Stimulated activated CD4-positive, alpha-beta T cell treated with anti-CD3 and anti-CD28 coated beads, Interleukin-2, amount 100 ng/mL, for 4 hours (primary cell): ENCODE data around the gene CPZ.

Experiments used
- DNase-seq: peaks from one replicate; pipeline ENCODE4 v3.0.0-alpha.2; 2020; ENCODE audit warnings: low read depth

Gene CPZ

DNA sequence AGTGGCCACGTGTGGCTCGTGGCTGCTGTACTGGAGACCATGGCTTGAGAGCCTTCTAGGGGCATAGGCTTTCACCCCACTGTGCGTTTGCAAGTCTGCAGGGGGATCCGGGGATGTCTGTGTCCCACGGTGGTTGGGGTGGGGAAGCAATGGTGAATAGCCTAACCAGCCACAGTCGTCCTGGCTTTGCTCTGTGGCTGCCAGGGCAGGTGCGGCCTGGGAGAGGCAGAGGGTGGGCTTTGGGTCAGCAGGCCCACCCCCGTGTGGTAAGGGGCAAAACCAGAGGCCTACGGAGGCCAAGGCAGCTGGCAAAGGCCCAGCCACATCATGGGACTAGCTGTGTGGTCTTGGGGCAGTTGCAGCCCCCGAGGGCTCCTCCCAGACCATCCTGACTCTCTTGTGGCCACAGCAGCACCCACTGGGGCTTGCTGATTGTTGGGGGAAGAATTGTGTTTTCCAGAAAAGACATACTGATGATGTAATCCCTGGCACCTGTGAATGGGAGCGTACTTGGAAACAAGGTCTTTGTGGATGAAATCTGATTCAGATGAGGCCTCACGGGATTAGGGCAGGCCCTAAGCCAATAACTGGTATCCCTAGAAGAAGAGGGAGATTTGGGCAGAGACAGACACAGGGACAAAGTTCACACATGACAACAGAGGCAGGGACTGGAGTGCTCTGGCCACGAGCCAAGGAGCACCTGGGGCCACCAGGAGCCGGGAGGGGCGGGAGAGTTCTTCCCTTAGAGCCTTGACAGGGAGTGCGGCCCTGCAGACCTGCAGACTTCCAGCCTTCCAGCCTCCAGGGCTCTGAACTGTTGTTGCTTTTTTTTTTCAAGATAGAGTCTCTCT lies 2.9 kb downstream of the CPZ start:
- no peak for DNase-seq

DNA sequence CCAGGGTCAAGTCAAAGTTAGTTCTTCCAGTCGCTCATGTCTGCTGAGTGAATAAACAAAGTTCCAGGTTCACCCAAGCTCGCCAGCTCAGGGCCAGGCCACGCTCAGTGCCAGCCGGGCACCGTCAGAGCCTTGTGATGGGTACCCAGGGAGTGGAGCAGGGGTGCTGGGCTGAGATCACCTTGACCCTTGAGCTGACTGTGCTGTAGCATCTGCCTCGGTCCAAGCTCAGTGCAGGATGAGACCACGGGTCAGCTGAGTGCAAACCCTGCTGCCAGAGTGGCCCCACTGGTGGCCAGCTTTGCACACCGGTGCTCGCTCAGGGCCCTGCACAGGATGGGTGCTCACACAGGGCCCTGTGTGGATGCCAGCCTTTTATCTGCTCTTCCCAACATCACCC lies 4.3 kb downstream of the CPZ start:
- DNase-seq = no peak

DNA sequence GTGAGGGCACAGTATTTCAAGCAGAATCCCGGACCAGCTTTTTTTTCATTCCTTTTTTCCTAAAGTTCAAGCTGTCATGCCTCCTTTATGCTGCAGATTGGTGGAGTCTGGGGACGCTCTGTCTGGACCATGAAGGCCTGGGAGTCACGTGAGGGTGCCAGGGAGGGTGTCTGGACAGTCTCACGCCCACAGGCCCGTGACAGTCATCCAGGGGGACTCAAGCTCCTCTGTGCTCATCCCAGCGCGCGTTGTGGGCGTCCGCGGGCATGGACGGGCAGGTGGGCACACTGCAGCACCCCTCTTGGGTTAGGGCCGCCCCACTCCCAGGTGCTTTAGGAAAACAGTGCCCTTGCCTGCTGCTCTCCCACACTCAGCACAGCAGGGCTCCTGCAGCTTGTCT lies 4.8 kb downstream of the CPZ start:
- no peak for DNase-seq

DNA sequence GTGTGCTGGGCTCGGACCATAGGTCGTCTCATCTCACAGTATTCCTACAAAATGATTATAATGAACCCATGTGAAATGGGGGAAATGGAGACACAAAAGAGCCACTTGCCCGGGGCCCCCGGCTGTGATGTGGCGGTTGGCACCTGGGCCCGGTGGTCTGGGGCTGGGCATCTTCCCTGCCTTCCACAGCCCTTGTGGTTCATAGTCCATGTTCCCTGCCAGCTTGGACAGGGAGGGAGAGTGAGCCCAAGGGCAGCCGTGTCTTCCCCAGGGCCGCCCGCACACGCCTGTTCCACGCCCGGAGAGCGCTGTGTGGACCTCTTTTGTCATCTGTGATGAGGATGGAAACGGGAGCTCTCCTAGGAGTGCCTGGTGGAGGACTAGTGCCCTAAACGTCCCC lies 5.2 kb downstream of the CPZ start:
- DNase-seq = no peak

DNA sequence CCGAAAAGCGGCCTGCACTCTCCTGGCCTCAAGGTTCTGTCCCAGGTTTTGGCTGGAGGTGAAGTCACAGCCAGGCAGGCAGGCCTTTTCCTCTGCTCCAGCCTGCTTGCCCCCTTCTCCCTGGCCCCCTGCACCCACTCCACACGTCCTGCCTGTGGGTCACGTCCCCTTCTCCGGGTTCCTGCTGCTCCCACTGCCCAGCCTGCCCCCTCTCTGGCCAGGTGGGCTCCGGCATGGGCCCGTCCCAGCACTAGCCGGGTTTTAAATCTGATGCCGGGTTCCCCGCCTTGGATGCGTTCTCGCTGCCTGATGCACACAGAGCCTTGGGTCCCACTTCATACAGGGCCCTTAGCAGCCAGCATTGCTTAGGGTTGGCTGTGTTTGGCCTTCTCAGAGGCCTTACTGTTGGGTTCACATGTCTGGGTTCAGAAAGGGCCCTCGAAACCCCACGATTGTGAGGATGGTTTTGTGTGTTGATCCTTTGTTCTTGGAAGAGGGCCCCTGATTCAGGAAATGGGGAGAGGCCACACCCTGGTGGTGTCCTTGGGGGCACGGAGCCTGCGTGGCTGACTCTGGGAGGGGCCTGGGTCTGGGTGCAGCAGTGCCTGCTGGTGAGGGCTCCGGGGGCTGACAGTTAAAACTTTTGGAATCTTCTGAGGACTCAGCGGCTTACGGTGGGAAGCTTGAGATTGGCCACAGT lies 6.0 kb downstream of the CPZ start:
- DNase-seq = no peak

DNA sequence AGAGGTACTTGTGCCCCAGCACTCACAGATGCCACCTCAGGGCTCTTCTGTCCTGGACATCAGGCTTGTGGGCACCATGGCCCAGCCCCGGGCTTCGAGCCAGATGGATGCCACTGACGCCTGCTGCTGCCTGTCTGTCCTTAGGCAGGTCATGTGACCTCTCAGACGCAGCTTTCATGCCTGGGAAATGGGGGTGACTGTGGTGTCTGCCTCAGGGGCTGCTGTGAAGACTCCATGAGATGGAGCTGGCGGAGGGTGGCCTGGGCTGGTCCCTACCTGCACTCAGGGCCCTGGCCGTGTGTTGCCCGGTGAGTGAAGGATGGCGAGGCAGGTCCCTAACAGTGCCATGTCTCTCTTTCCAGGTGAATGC lies 6.5 kb downstream of the CPZ start:
- no peak for DNase-seq

DNA sequence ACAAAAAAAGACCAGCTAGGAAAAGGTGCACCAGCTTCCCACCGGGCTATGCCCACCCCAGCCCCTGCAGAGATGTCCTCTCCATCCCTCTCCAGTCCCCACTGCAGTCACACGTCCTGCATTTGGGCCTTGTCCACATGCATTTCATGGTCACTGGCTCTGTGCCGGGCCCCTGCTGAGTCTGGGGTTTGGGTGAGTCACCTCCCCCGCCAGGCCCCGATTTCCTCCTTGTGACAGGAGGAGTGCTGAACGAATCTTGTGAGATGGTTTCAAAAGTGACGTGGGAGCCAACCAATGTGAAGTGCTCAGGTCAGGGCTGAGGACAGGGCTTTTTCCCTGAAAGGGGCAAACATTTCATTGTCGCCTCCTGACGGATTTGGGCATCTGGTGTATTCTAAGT lies 7.1 kb downstream of the CPZ start:
- no peak for DNase-seq

DNA sequence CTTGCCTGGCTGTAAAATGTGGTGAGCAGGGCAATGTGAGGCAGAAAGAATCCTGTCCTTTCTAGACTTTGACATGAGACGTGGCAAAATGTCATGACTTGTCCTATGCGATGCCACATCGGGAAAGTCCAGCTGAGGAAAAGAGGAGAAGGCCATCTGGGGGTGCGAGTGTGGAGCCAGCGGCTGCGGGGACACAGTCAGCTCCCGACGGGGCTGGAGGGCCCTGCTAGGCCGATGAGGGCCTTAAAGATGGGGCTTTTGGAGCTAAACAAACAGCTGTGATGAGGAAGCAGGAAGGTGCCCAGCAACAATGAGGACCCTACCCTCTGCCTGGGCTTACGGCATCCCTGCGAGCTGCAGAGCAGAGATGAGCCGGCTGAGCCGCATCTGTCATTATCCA lies 7.7 kb downstream of the CPZ start:
- no peak for DNase-seq

DNA sequence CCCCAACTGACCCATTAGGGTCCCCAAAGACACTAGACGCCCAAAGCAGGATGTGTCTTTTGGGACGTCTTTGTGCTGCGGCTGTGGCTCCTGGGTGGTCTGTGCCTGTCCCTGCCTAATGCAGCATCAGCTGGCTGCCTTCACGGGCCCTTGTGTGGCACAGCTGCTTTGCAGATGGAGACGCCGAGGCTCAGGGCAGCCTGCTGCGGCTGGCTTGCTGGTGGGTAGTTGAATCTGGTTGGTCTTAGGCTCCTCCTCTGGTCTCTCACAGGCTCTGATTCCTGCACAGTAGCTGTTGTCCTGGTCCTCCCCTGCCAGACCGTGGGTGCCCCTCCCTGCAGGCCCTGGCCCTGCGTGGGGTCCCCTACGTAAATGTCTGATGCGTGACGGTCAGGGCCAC lies 8.1 kb downstream of the CPZ start:
- no peak for DNase-seq

DNA sequence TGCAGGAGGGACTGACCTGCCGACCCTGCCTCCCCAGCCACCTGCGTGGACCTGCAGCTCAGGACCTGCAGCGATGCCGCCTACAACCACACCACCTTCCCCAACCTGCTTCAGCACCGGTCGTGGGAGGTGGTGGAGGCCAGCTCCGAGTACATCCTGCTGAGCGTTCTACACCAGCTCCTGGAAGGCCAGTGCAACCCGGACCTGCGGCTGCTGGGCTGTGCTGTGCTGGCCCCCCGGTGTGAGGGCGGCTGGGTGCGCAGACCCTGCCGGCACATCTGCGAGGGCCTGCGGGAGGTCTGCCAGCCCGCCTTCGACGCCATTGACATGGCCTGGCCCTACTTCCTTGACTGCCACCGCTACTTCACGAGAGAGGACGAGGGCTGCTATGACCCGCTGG lies 8.5 kb downstream of the CPZ start:
- DNase-seq = no peak

DNA sequence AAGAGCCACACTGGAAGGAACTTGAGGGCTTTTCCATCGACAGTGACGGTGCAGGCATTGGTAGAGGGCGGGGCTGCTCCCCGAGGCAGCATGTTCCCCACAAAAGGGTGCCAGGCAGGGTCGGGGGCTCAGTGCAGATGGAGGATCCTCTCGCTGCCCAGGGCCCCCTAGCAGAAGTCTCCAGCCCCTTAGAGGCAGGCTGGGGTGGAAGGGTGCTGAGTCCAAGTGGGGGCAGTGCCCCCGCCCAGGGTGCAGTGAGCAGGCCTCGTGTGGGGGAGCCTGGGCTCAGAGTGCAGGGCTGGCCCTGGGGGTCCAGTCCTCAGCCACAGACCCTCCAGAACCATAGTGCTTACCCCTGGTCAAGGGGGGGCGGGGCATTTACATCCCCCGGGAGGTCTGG lies 9.0 kb downstream of the CPZ start:
- no peak for DNase-seq

DNA sequence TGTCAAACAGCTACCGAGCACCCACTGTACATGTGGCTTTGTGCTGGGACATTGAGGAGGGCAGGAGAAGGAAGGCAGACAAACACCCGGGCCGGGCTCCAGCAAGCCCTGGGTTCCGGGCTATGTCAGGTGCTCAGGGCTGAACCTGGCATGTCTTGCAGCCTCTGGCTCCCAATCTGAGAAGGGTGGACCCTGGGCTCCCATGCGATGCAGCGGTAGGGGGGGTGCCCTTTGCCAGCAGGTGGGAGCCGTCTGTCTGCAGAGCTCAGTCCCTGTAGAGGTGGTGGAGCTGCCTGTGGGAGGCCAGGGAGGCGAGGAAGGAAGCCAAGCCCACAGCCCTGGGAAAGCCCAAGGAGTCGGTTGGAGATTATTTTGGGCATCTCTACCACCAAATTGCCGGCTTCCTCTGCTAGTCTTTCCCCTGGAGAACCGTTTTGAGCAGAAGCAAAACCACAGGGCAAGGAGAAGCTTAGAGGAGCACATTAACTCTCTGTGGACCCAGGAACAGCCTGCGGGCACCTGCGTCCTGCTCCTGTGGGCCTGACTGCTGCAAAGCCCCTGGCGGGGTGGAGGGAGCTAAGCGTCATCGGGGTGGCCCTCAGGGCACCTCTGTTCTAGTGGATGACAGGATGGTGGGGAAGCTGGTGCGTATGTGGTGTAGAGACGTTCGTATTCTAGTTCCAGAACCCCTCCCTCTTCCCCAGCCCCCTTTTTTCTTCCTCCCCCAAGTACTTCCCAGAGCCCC lies 10.3 kb downstream of the CPZ start:
- DNase-seq = no peak

DNA sequence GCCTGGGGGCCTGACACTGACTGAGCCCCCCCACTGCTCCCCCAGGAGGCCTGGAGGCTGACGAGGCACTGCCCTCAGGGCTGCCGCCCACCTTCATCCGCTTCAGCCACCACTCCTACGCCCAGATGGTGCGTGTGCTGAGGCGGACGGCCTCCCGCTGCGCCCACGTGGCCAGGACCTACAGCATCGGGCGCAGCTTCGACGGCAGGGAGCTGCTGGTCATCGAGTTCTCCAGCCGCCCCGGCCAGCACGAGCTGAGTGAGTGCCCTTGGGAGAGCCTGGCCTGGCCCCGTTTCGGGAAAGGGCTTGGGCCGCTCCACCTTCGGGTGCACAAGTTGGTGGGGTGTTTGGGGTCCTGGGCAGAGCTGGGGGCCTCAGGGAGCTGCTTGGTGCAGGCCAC lies 11.4 kb downstream of the CPZ start:
- no peak for DNase-seq

DNA sequence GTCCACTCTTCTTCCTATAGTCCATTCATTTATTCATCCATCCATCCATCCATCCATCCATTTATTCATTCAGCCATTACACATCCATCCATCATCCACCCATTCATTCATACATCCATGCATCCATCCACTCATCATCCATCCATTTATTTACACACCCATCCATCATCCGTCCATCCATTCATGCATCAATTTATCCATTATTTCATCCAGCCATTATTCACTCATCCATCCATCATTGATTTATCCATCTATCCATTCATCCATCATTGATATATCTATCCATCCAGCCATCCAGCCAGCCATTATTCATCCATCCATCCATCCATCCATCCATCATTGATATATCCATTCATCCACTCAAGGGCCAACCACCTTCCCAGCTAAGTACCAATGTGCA lies 12.7 kb downstream of the CPZ start:
- no peak for DNase-seq

DNA sequence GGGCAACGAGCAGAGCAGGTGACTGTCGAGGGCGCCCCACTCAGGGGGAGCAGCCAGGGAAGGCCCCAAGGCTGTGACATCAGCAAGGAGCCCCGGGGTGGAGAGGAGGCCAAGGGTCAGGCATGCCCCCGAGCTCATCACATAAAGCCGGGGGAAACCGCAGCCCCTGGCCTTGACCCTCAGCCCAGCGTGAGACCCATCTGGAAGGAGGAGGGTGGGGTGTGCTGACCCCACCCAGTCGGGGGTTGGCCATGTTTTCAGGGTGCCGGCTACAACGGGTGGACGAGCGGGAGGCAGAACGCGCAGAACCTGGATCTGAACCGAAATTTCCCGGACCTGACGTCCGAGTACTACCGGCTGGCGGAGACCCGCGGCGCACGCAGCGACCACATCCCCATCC lies 13.9 kb downstream of the CPZ start:
- no peak for DNase-seq

DNA sequence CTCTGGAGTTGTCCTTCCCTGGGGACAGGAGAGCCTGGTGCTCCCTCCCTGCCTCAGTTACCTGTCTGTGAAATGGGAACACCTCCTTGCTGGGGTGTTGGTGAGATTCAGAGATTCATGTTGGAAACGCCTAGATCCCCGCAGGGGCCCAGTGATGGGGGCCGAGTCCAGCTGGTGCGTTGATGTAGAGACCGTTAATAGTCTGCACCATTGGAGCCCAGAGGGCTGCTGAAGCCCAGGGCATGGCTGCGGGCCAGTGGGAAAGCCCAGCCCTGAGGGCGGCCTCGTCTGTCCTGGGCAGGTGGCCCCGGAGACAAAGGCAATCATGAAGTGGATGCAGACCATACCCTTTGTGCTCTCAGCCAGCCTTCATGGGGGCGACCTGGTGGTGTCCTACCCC lies 14.4 kb downstream of the CPZ start:
- no peak for DNase-seq

DNA sequence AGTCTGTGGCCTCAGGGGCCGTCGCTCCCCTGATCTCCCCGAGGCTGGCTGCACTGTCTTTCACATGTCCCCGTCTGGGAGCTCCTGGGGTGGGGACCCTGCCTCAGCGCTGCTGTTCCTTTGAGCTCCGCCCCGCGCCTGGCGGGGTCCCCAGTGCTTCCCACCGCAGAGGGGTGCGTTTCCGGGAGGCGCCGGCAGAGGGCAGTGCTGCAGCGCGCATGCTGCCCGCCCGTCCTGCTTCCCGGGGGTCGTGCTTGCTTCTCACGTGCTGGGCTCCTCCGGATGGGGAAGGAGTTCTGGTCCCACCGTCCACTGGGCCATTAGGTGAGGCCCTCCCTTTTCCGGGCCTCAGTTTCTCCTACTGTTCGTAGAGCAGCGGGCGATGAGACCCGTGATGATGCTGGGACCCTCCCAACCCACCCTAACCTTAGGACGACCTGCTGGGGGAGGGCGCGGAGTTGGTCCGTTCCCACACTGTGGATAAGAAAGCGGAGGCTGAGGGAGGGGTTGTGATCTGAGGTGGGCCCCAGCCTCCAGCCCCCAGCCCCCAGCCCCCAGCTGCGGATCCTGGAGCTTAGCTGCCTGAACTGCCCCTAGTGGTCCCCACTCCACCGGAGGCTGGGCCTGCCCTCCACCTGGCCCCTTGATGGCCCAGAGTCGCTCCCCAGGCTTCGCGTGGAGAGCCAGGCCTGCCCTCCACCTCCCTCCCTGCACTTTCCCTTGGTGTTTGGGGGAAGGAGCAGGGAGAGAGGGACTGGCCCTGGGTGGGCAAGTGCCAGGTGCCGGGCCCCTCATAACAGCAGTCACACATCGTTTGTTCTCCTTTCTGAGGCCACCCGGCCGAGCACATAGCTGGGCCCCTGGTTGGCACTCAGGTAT lies 15.3 kb downstream of the CPZ start:
- DNase-seq = no peak

DNA sequence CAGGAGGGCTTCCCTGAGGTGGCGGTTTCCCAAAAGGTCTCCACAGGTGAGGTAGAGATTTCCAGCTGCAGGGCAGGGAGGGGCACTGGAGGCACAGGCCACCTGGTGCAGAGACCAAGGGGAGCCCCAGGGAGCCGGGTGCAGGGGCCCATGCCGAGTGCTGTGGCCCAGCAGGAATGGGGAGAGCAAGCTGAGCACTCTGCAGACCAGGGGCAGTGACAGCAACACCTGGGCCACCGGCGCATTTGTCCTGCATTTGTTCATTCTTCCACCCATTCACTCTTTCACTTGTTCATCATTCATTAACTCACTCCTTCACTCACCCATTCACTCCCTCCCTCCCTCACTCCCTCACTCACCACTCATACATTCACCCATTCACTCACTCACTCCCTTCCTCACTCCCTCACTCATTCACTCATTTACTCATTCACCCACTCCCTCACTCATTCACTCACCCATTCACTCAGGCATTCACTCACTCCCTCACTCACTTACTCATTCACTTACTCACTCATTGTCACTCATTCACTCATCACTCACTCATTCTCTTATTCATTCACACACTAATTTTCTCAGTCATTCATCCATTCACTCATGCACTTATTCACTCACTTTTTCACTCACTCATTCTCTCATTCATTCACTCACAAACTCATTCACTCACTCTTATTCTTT lies 16.3 kb downstream of the CPZ start:
- DNase-seq = no peak

DNA sequence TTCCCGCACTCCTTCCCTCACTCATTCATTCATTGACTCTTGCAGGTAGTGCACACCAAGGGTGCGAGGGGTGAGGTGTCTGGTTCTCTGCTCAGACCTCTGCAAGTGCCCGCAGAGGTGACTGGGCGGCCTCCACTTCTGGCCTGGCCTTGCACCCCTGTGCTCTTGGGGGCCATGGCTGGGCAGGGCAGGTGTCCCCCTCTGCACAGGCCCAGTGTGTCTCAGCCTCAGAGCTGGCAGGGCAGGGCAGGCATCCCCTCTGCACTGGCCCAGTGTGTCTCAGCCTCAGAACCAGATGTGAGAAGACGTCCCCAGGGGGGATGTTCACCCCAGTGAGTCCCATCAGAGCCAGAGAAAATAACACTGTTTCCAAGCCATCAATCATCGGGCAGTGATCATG lies 16.8 kb downstream of the CPZ start:
- DNase-seq = no peak

DNA sequence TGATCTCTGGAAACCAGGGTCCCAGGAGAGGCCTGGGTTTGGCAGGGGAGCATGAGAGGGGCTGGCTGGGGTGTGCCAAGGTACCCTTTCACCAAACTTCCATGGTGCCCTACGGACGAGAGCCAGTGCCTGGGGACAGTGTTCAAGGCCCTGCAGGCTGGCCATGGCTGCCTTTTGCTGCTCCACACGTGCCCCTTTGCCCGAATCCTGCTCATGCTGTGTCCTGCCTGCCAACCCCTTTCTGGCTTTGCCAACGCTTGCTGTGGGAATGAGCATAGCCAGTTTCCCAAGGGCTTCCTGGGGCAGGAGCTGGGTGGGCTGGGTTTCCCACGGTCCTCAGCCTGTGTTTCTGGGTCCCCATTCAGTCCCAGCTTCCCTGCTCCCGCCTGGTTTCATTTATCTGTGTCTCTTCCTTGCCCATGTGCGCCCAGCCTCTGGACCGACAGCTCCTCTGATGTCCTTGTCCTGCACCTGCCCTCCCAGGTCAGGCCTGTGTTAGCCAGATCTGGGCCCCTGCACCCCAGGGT lies 17.3 kb downstream of the CPZ start:
- no peak for DNase-seq

DNA sequence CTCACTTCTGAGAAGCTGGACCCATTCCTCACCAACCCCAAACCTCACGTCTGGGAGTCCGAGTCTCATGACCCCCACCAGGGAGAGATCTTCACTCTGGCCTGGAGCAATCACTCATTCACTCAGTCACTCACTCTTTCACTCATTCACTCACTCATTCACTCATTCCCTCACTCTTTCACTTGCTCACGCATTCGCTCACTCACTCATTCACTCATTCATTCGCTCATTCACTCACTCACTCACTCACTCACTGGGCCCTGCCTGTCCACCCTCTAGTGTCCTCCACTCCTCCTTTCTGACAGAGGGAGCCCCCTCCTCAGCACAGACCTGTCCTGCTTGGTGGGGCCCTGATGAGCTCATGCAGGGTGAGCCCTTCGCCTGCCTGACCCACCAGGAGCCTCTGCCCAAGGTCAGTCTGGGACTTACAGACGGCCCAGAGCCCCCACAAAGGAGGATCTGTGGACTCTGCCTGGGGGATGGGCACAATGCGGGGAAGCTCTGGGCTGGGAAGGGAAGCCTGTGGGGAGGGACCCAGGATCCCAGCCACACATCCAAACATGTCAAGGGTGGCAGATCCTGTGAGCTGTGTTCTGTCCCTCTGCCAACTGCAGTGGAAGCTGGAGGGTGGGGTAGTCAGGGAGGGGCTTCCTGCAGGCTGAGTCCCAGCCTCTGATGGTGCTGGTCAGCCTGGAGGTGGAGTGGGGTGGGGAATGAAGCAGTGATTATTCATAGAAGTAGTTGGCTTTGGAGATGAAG lies 18.5 kb downstream of the CPZ start:
- no peak for DNase-seq
